Measurements from ENCODE around the gene VPS37C. TPM values are rescaled to one million over a fixed set of nuclear protein-coding genes. Genes with fewer than 3 reads are reported as not detected.

Gene VPS37C
- total RNA-seq, 1 experiment from 2014 or later = 23.1 TPM

- H3K4me3 ChIP-seq (replicated peaks in 1 of 2; ENCODE audit: low read depth in 1 of 2, low read length in 2 of 2) = no peak overlapping the region
- intact Hi-C loops (cut with micrococcal nuclease) = no loop called here
- H3K4me2 ChIP-seq (ENCODE audit: low read length) = no peak overlapping the region
- CTCF ChIA-PET = no interaction called here
- H3K9me2 ChIP-seq (ENCODE audit: insufficient read depth) = no peaks in the 10 kb centered on the region
- no peak for ATAC-seq
- no peaks in the 10 kb centered on the region for H3K4me1 ChIP-seq (ENCODE audit: control insufficient read depth in 1 of 2, insufficient read depth in 2 of 2, low read length in 2 of 2)
- TF ChIP-seq EZH2 (IDR thresholded peaks at IDR 0.05) (no peak), EGR1 (IDR thresholded peaks at IDR 0.05; ENCODE audit: low read depth) (no peak), FOSL1 (IDR thresholded peaks at IDR 0.05; ENCODE audit: low read depth) (no peak), JUND (IDR thresholded peaks at IDR 0.05) (no peak), POLR2AphosphoS5 (IDR thresholded peaks at IDR 0.05; ENCODE audit: low read depth, low read length) (no peak), SIN3A (IDR thresholded peaks at IDR 0.05; ENCODE audit: low read depth) (no peak), POLR2A (IDR thresholded peaks at IDR 0.05; ENCODE audit: borderline replicate concordance, extremely low read depth, insufficient read depth, insufficient read length) (no peak), ATF3 (IDR thresholded peaks at IDR 0.05) (no peak), ZNF274 (IDR thresholded peaks at IDR 0.05; ENCODE audit: low read depth, low read length) (no peak), REST (IDR thresholded peaks at IDR 0.05; ENCODE audit: low read depth) (no peak), ZFX (IDR thresholded peaks at IDR 0.05) (no peak)
- no peaks in the 10 kb centered on the region for H4K20me1 ChIP-seq (ENCODE audit: insufficient read depth)
- no peak overlapping the region for H2AFZ ChIP-seq (ENCODE audit: low read depth, low read length, poor library complexity, severe bottlenecking)
- DNase-seq (ENCODE audit: low read depth, low spot score) = no peak
- H3K79me2 ChIP-seq (ENCODE audit: insufficient read depth, low read length) = no peaks in the 10 kb centered on the region
- RAD21 ChIA-PET (ENCODE audit: low non-redundant PET in 1 of 2, low total read pairs in 2 of 2, uncharacterized antibody in 2 of 2, unreplicated experiment in 2 of 2) = no interaction called here
- H3K9ac ChIP-seq (ENCODE audit: low read length) = no peak overlapping the region
- H3K36me3 ChIP-seq (ENCODE audit: control insufficient read depth in 1 of 2, insufficient read depth in 2 of 2, low read length in 2 of 2) = no peaks in the 10 kb centered on the region
- no TSS peak for BruUV-seq (replicated peaks)
- no peak overlapping the region for H3K27ac ChIP-seq (ENCODE audit: low read depth, low read length)
- no peaks in the 10 kb centered on the region for H3K27me3 ChIP-seq (ENCODE audit: insufficient read depth, low read length)
- POLR2A ChIA-PET = no interaction called here
- H3K9me3 ChIP-seq (ENCODE audit: control insufficient read depth in 1 of 2, insufficient read depth in 1 of 2, low read depth in 1 of 2, low read length in 2 of 2) = no peaks in the 10 kb centered on the region
Observed at GRCh38 chr11:61114913-61115312, 46.3 kb downstream of the VPS37C start.

All from HCT116 (cell line).